ENCODE measurements around the gene SERTAD2.

SERTAD2 gene, protein sequence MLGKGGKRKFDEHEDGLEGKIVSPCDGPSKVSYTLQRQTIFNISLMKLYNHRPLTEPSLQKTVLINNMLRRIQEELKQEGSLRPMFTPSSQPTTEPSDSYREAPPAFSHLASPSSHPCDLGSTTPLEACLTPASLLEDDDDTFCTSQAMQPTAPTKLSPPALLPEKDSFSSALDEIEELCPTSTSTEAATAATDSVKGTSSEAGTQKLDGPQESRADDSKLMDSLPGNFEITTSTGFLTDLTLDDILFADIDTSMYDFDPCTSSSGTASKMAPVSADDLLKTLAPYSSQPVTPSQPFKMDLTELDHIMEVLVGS

DNA sequence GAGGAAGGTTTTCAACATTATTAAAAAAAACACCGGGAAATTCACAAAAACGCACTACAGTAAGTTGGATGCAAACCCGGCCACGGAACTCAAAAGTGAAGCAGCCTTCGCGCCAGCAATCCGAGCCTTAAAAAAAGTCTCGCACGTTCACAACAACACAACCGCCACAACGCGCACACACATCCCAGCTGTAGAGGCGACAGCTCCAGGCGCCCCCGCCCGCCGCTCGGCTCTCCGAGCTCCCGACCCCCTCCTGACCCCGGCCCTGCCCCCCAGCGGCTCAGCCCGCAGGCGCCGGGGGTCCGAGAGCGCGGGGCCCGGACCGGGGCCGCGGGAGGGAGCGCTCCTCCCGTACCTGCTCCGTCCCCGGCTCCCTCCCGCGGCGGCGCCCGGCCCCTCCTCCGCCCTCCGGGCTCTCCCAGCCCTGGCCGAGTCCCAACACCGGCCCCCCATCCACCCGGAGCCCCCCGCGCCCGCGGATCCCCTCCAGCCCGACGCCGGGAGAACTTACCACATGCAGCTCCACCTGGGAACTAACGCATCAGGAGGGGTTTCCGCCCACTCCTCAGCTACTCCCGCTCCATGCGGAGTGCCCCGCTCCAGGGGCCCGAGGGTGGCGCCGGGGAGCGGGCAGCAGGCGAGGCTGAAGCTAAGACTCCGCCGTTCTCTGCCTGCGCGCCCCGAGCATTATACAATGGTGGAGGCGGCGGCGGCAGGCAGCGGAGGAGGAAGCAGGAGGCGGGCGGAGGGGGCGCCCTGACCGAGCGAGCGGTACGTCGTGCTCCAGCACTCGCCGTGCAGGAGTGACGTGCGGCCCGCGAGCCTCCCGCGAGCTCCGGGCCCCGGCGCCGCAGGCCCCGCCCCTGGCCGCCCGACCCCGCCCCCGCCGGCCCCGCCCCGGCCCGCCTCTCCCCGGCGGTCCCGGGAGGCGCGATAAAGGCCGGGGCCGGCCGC, at the start of gene SERTAD2:
Gene SERTAD2 (minus strand): TSS at position 805 of the 954 bp plus-strand sequence. CDS start 17,042 bp downstream, outside the sequence.
- peak; percentile 94 for DNase-seq (ENCODE audit: low spot score)

DNA sequence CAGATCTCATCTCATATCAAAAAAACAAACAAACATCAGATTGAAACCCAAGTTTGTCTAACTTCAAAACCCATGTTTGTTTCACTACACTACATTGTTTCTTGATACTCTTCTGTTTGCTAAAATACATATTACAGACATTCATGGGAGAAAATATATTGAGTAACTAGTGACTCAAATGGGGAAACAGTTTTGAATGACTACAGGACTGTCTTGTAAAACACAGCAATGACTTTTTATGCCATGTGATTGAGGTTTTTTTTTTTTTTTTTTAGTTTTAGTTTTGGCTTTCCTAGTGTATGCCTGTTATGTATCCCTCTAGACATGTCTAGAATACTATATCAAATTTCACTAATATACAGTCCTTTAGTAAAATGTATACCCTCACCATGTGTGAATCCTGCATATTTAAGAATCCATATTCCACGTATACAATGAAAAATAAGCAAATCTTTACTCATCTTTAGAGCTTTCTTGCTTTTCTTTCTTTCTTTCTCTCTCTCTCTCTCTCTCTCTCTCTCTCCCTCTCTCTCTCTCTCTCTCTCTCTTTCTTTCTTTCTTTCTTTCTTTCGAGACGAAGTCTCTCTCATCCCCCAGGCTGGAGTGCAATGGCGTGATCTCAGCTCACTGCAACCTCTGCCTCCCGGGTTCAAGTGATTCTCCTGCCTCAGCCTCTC, 46.6 kb upstream of the SERTAD2 start:
- no peak for DNase-seq (ENCODE audit: low spot score)

DNA sequence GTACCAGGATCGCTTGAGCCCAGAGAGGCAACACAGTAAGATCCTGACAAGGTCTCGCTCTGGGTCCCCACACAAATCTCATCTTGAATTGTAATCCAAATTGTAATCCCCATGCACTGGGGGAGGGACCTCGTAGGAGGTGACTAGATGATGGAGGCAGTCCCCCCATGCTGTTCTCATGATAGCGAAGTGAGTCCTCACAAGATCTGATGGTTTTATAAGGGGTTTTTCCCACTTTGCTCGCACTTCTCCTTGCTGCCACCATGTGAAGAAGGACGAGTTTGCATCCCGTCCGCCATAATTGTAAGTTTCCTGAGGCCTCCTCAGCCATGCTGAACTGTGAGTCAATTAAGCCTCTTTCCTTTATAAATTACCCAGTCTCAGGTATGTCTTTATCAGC, 46.0 kb upstream of the SERTAD2 start:
- DNase-seq (ENCODE audit: low spot score): no peak

DNA sequence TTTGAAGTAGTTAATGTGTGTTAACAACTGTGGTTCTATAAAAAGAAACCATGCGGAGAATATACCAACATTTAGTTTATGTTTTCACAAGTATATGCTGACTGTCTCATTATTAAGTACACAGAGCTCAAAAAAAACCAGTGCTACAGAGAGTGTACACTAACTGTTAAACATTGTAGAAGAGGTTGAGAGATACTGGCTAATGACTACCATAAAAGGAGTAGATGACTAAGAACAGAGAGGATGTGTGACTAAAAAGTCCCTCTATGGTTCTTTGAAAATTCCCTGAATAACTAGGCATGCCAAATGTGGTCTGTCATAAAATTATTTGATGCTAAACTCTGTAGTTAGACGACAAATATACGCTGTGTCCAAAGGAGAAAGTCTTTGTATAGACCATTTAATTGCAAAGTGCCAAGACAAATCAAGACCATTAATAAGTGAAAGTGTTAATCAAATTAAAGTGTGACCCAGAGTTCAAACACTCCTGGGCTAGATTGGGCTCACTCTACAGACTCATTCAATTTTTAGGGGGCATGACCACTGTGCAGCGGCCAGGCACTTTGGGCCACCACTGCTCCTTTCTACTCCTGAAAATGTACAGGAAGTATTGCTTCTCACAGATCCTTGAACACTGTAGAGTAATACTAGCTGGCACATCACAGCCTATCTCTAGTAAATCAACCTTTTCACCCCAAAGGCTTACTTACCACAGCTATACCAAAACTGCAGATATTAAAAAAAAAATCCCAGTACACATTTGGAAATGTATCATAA, 45.1 kb upstream of the SERTAD2 start:
- peak; percentile 43 for DNase-seq (ENCODE audit: low spot score)

DNA sequence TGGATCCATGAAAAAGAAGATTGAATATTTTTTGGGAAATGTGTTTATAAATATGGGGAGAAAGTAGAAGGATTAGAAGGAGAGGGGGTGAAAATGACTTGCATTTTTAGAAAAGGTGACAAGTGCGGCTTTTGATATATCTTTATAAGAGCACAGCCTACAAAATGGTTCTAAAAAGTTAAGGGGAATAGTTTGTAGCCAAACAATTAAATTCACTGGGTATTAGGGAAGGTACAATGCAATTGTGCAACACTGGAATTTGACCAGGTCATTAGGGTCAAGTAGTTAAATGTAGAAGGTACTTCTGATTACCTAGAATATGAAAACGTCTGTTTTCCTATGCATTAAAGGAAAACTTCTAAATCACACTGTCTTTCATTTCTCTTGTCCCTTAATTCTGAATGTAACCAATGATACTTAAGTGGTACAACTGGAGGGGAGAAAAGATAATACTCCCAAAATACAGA, 44.5 kb upstream of the SERTAD2 start:
- DNase-seq (ENCODE audit: low spot score): no peak

DNA sequence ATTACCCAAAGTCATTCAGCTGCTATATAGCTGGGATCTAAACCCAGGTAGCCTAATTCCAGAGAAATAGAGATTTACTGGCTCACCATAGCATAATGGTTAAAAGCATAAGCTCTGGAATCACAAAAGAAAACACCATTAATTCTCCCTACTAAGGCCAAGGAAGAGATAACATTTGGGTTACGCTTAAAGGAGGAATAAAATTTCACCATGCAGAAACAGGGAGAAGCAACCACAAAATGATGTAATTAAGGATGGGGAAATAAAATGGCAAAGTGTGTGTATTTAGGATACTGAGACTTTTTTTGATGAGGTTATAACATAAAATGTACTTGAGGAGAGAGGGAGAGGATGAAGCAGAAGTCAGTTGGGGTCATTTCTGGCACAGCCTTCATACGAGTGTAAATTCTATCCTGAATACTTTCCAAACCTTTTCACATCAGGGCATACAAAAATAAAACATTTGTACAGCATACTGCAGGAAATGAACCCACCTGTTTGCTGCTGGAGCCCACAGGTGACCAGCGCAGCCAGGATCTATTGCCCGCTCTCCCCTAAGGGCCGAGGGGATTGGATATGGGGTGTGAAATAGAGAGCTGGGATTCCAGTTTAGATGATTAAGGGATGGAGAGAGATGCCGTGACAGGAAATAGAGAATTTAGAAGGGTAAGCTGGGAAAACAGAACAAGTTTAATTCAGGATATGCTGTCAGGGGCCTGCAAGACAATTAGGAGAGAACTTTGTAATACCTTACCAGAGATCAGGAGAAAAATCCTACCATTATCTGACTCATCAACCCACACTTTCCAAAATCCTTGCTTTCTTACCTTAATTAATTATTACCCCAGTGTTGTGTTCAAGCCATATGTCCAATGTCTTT, 43.8 kb upstream of the SERTAD2 start:
- DNase-seq (ENCODE audit: low spot score): no peak

DNA sequence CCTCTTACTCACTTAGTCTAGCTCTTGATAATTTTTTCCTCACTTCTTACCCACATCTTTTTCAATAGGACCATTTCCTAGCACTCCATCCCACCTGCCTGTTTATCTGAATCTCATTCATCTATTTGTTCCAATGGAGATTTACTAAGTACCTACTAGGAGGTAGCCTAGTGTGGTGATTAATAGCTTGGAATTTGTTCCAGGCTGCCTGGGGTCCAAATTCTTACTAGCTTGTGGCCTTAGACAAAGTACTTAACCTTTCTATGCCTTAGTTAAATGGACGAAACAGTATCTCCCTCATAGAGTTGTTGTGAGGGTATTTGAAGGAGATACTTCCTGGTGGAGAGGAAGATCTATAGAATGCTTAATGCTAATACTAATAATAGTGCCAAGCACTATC, 42.9 kb upstream of the SERTAD2 start:
- no peak for DNase-seq (ENCODE audit: low spot score)

DNA sequence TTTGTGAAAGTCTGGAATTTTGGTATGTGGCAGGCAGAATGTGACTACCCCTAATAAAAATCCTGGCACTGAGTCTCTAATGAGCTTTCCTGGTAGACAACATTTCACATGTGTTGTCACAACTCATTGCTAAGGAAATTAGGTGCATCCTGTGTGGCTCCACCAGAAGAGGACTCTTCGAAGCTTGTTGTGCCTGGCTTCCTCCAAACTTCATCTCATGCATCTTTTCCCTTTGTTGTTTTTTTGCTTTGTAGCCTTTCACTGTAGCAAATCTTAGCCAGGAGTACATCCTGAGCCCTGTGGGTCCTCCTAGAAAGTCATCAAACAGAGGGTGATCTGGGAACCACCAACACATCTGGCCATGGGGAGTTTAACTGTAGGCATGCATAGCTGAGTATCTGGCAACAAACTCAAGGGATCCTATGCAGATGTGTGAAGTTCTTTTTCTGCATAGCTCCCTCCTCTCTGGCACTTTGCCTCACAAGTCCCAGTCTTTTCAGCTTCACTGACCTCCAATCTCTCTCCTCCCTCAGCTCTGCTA, 42.1 kb upstream of the SERTAD2 start:
- DNase-seq (ENCODE audit: low spot score): no peak

DNA sequence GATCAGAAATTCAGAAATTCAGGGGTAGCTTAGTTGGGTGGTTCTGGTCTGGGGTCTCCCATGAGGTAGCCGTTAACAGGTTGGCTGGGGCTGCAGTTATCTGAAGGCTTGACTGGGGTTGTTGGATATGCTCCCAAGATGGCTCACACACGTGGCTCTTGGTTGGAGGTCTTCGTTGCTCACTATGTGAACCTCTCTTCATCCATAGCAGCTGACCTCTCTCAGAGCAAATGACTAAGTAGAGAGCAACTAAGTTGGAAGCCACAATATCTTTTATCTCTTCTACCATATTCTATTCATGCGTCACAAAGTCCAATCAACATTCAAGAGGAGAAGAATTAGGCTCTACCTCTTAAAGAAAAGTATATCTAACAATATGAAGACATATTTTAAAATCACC, 38.7 kb upstream of the SERTAD2 start:
- DNase-seq (ENCODE audit: low spot score): no peak

DNA sequence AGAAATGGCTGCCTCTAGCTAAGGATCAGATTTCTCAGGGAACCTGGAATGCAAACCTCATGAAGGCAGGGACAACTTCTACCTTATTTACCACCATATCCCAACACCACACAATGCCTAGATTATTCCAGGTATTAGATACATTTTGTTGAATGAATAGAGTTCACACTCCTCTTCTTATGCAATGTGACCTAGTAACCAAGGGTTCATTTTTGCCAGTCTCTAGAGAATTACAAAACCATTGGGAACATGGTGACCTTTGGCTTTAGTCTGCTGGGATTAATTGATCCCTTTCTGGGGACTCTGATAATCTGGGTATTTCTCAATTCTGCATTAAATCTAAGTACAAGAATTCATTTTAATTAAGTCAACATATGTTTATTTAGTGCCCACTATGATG, 35.2 kb upstream of the SERTAD2 start:
- DNase-seq (ENCODE audit: low spot score): no peak

DNA sequence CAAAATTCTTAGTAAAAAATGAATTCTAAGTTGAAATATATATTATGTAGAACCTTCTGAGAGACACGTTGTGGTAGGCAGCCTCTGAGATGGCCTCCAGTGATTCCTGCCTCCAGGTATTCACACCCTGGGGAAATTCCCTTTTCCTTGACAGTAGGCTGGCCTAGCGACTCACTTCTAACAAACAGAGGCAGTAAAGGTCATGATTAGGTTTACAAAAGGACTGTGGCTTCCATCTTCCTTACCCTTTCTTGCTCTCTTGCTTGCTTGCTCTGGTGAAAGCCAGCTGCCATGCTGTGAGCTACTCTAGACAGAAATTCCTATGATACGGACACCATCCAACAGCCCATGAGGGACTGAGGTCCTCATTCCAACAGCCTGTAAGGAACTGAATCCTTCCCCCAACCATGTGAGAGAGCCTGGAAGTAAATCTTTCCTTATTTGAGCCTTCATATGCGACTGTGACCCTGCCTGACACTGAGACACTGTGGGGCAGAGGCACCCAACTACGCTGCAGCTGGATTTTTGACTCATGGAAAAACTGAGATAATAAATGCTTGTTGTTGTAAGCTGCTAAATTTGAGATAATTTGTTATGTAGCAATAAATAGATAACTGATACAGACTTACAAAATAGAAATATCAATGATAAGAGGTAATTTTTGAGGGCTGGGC, 32.7 kb upstream of the SERTAD2 start:
- DNase-seq (ENCODE audit: low spot score): no peak

DNA sequence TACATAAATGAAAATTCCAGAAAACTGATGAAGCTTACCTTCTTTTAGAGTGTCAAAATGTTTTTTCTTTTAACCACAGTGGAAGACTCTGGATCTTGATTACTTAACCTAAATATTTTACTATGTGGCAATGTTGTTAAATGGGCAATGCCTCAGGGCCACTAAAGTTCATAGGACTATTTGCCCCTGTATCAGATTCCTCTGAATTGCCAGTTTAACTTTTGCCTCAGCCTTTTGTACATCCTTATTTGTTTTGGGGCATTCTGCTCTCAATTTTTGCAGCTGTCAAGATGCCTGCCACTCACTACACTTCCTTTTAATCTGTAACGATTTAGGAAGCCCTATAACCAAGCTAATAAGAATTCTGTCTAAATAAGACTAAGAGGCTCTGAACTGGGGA, 31.7 kb upstream of the SERTAD2 start:
- no peak for DNase-seq (ENCODE audit: low spot score)

DNA sequence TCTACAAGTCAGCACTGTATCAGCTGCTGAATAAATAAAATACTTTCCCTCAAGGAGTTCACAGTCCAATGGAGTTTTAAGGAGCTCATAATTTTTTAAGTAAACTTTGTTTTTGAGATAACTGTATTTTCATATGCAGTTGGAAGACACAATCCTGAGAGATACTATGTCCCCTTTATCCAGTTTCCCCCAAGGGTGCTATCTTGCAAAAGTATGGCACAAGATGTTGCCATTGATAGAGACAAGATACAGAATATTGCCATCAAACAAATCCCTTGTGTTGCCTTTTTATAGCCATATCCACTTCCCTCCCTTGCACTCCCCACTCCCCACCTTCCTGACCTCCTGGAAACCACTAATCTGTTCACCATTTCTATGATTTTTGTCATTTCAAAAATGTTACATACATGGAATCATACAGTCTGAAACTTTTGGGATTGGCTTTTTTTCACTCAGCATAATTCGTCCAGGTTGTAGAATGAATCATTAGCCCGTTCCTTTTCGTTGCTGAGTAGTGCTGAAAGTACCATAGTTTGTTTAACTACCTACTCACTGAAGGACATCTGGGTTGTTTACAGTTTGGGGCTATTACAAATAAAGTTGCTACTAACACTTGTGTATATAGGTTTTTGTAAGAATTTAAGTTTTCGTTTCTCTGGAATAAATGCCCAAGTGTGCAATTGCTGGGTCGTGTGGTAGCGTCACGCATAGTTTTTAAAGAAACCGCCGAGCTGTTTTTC, 30.2 kb upstream of the SERTAD2 start:
- no peak for DNase-seq (ENCODE audit: low spot score)

DNA sequence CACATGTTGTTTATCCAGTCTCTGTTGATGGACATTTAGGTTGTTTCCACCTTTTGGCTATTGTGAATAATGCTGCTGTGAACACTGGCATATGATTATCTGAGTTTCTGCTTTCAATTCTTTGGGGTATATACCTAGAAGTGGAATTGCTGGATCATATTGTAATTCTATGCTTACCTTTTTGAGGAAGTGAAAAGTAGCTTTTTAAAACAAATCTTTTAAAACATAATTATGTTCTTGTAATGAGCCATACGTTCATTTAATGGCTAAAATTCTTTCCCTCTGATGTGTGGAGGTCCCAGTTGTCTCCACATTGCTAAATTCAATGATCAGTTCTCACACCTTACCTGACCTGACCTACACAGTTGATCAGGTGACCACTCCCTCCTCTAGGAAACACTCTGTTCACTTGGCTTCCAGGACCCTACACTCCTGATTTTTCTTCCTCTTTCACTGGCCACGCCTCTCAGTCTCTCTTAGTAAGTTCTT, 27.8 kb upstream of the SERTAD2 start:
- DNase-seq (ENCODE audit: low spot score): no peak

DNA sequence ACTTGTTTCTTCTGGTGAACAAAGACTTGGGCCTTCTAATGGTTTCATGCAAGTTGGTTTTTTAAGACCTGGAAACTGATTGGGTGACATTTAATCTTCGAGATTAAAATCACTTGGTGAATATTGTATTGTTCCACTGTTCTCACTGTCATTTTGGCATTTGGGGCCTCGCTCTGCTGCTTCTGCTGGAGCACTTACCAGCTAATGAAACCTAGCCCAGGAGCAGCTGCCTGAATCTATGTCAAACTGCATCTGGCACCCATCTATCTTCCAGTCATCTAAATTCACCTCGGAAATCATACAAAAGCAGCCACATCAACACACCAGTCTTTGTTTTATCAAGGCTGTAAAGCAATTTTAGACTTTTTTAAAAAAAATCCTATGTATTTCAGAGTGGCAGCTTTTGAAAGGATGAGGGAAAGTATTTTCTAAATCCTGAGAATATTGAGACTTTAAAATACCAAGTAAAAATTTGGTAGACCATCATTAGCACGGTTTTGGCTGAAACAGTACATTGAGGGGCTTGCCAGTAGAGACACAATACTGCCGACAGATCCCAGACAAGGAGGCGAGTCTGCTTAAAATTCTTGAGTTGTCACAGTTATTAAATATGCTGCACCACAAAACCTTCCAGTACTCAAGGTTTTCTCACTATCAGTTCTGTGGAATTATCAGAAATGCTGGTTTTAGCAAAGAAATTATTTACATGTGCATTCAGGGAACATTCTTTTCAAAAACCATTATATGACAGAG, 26.1 kb upstream of the SERTAD2 start:
- no peak for DNase-seq (ENCODE audit: low spot score)

DNA sequence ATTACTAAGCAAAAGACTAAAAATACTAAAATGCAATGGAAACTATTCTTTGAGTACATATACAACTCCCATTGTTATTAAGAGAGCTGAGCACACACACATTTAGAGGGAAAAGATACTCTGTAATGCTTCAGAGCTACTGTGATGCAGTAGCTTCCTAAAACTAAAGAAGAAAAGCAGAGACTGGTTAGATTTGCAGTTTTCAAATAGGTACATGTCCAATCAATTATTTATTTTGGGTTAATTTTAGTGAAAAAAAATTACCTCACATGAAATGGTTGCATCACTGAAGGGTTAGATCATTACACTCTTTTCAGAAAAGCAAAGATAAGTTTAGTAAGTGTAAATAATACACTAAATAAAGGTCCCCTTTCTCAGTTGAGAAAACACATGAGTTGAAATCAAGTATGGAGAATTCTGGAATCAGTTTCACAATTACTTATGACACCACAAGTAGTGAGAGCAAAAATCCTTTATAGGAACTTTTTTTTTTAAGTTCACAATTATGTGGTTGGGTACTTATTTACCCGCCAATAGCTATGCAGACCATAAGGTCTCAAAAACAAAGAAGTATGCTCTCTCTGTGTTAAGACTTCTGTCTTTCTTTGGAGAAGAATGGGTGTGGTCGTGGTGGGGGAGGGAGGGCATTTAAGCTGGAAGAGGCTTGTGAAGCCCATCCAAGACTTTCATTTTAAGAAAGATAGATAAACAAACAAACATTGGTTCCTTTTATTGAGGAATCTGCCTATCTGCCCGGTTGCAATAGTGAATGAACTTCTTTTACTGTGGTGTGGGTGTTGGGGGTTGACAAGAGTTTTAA, 25.3 kb upstream of the SERTAD2 start:
- DNase-seq (ENCODE audit: low spot score): no peak

DNA sequence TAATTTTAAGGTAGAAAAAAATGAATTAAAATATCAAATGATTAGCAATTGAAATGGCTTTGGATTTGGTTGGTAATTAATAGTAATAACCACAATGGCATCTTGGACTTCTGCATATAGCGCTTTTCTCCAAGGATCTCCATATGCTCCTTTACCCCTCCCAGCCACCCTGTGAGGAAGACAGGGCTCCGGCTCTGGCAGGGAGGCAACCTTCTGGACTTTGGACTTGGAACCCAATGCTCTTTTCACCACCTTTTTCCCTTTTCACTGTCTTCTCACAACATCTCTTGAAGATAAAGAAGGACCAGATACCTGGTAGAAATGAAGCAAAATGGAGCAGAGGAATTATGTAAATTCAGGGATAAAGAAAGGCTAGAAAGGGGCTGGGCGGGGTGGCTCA, 23.8 kb upstream of the SERTAD2 start:
- DNase-seq (ENCODE audit: low spot score): no peak
